Endothelial cell of umbilical vein (primary cell): ENCODE results near the gene STX12. TPM values are rescaled to one million over a fixed set of nuclear protein-coding genes. Genes with fewer than 3 reads are reported as not detected.

Source experiments
- BruUV-seq: library from RNA; stranded (reverse); fragments of 400-500 nt; replicated peaks from 2 replicates; lab custom pipeline; 2021; lab: Mats Ljungman, UMichigan
- CTCF ChIA-PET: fragments of 300-600, 350-600 bp; sonication (Branson Sonifier 250); formaldehyde crosslinking; loops from one replicate; lab custom pipeline; 2021; ENCODE audit warnings: antibody characterized with exemption, inconsistent platforms; lab: Charles Lee
- POLR2A ChIA-PET: fragments of 300-600, 350-600 bp; sonication (Branson Sonifier 250); formaldehyde crosslinking; loops from one replicate; lab custom pipeline; 2021; ENCODE audit warnings: antibody characterized with exemption, inconsistent platforms; lab: Charles Lee
- DNase-seq: peaks from one replicate; pipeline ENCODE4 v3.0.0-alpha.2; 2011; ENCODE audit warnings: low read depth, low spot score
- FAIRE-seq: peaks from 2 replicates; lab custom pipeline; 2011; peaks lifted over from hg19 to GRCh38; lab: Jason Lieb, UNC
- H2AFZ ChIP-seq: 2 replicates; pipeline ENCODE4 v1.6.0; 2012; ENCODE audit warnings: low read depth, low read length, control low read depth, inconsistent platforms
- H3K27ac ChIP-seq: 2 replicates; pipeline ENCODE4 v1.5.1; 2011; ENCODE audit warnings: low read depth, mild to moderate bottlenecking, control low read depth, low read length, moderate library complexity; ENCODE audit not compliant: insufficient read depth
- H3K27me3 ChIP-seq, 2 experiments: 2 replicates each; pipeline versions ENCODE4 v1.6.0 to v1.6.1; 2011; ENCODE audit warnings: low read length in 2 of 2, mixed read lengths in 1 of 2; ENCODE audit not compliant: control insufficient read depth in 2 of 2, insufficient read depth in 2 of 2
- H3K36me3 ChIP-seq, 2 experiments: 2 replicates in 1 of 2; 3 replicates in 1 of 2; pipeline ENCODE4 v1.5.1; 2011; ENCODE audit warnings: low read length in 2 of 2, mild to moderate bottlenecking in 1 of 2, moderate library complexity in 1 of 2; ENCODE audit not compliant: control insufficient read depth in 2 of 2, insufficient read depth in 2 of 2; ENCODE audit errors: extremely low read depth in 1 of 2
- H3K4me1 ChIP-seq: 3 replicates; pipeline ENCODE4 v1.5.1; 2011; ENCODE audit warnings: mild to moderate bottlenecking, low read length; ENCODE audit not compliant: control insufficient read depth, insufficient read depth; ENCODE audit errors: extremely low read depth
- H3K4me2 ChIP-seq: 2 replicates; pipeline ENCODE4 v1.6.1; 2011; ENCODE audit warnings: low read length, control low read depth, mixed read lengths; ENCODE audit not compliant: insufficient read depth
- H3K4me3 ChIP-seq, 3 experiments: fragments of 200-600 bp in 1 of 3; sonication (generic), shearing (Covaris generic) in 1 of 3; replicated peaks in 1 of 3; 2 replicates each; pipeline ENCODE4 v1.5.1; 2011 to 2016; ENCODE audit warnings: control low read depth in 3 of 3, low read length in 3 of 3, mild to moderate bottlenecking in 2 of 3, inconsistent platforms in 1 of 3, low read depth in 1 of 3, moderate library complexity in 1 of 3; ENCODE audit not compliant: insufficient read depth in 1 of 3
- H3K79me2 ChIP-seq: 2 replicates; pipeline ENCODE4 v1.6.0; 2012; ENCODE audit warnings: low read length, inconsistent platforms; ENCODE audit not compliant: control insufficient read depth, insufficient read depth
- H3K9ac ChIP-seq: replicated peaks from 2 replicates; pipeline ENCODE3; 2011; ENCODE audit warnings: low read length, control low read depth; ENCODE audit not compliant: insufficient read depth; ENCODE audit errors: extremely low read depth
- H3K9me1 ChIP-seq: replicated peaks from 3 replicates; pipeline ENCODE4 v1.6.0; 2011; ENCODE audit warnings: mild to moderate bottlenecking, low read length; ENCODE audit not compliant: control insufficient read depth, insufficient read depth; ENCODE audit errors: extremely low read depth
- H3K9me3 ChIP-seq: replicated peaks from 2 replicates; pipeline ENCODE4 v1.5.1; 2012; ENCODE audit warnings: low read length, inconsistent platforms; ENCODE audit not compliant: control insufficient read depth, insufficient read depth
- H4K20me1 ChIP-seq: replicated peaks from 2 replicates; pipeline ENCODE3; 2011; ENCODE audit warnings: mild to moderate bottlenecking, low read length; ENCODE audit not compliant: control insufficient read depth, insufficient read depth; ENCODE audit errors: extremely low read depth
- CTCF ChIP-seq, 2 donors: IDR thresholded peaks; 1 replicate in 1 of 2; 2 replicates in 1 of 2; pipeline ENCODE4 v1.5.1; 2011; ENCODE audit warnings: low read length in 2 of 2, mild to moderate bottlenecking in 2 of 2, moderate library complexity in 2 of 2, control low read depth in 1 of 2, inconsistent platforms in 1 of 2, low read depth in 1 of 2; ENCODE audit not compliant: insufficient read depth in 1 of 2; ENCODE audit errors: extremely low read depth in 1 of 2
- EZH2 ChIP-seq: IDR thresholded peaks from 2 replicates; pipeline ENCODE4 v1.6.1; 2012; ENCODE audit warnings: borderline replicate concordance, low read depth, mild to moderate bottlenecking, moderate library complexity, low read length, inconsistent platforms; ENCODE audit not compliant: severe bottlenecking
- FOS ChIP-seq: IDR thresholded peaks from 2 replicates; pipeline ENCODE4 v1.6.1; 2011; ENCODE audit warnings: mild to moderate bottlenecking, low read length, moderate library complexity, borderline replicate concordance; ENCODE audit not compliant: insufficient read depth
- GATA2 ChIP-seq: IDR thresholded peaks from 2 replicates; pipeline ENCODE4 v1.7.0; 2011; ENCODE audit warnings: low read depth, mild to moderate bottlenecking, moderate library complexity, mixed read lengths, low read length; ENCODE audit not compliant: insufficient read length, insufficient read depth
- JUN ChIP-seq: IDR thresholded peaks from 2 replicates; pipeline ENCODE4 v1.6.1; 2011; ENCODE audit warnings: borderline replicate concordance, low read depth; ENCODE audit not compliant: insufficient read length, insufficient read depth
- MYC ChIP-seq: IDR thresholded peaks from one replicate; pipeline ENCODE4 v1.6.1; 2011; ENCODE audit warnings: mild to moderate bottlenecking, low read depth, low read length
- POLR2A ChIP-seq: IDR thresholded peaks from 2 replicates; pipeline ENCODE4 v1.6.1; 2012; ENCODE audit warnings: low read depth, mild to moderate bottlenecking, control low read depth, low read length
- POLR2AphosphoS5 ChIP-seq: IDR thresholded peaks from 2 replicates; pipeline ENCODE4 v1.6.1; 2012; ENCODE audit warnings: low read depth, mild to moderate bottlenecking, control low read depth, low read length, moderate library complexity; ENCODE audit not compliant: insufficient read depth
- dilution Hi-C: fragments of 300-500 bp; cut with MboI; formaldehyde crosslinking; loops from one replicate; pipeline ENCODE4 v1.15.0; 2019; ENCODE audit warnings: low sequenced_read_pairs; ENCODE audit not compliant: extremely low pct_ligation_motif_present
- intact Hi-C: fragments of 100-400 bp; cut with micrococcal nuclease; formaldehyde crosslinking; loops from one replicate; pipeline ENCODE4 v1.10.0; 2022
- polyA plus RNA-seq, 4 experiments: library from polyadenylated mRNA; depleted of rRNA in 3 of 4; stranded (reverse) in 3 of 4; unstranded in 1 of 4; fragments of >200 nt; gene quantifications; 2 replicates each; pipeline versions ENCODE4 v1.2.1 to v1.2.3, GENCODE V29; 2011 to 2012; ENCODE audit warnings: missing spikeins in 1 of 4
- total RNA-seq: library from RNA; stranded (reverse); gene quantifications from 2 replicates; pipeline ENCODE4 v1.2.3, GENCODE V29; 2021
- TF ChIP-seq, protein P1 (sequence below): IDR thresholded peaks from 2 replicates; pipeline ENCODE4 v1.6.1; 2011; ENCODE audit not compliant: insufficient read depth, insufficient read length

Gene STX12
- total and polyA plus RNA-seq, 2 donors (not counting 3 experiments of a cell fraction or from before 2014, with no cell fraction given) = 28.7 to 90.3 TPM

GRCh38 chr1:27816921-27817630 is 44.1 kb downstream of the STX12 start:
- intact Hi-C loops (no loop called here), dilution Hi-C loops (no loop called here)
- Histone ChIP-seq H3K27me3 (no peaks in the 10 kb centered on the region), H3K36me3 (peaks cover 16 to 23% of the 10 kb centered on the region in 2 experiments), H3K9me3 (no peaks in the 10 kb centered on the region), H3K79me2 (no peaks in the 10 kb centered on the region), H3K9ac (no peak overlapping the region), H3K4me3 (no peak overlapping the region), H2AFZ (no peak overlapping the region), H3K9me1 (no peaks in the 10 kb centered on the region), H3K27ac (no peak overlapping the region), H4K20me1 (peaks cover 2% of the 10 kb centered on the region), H3K4me1 (no peaks in the 10 kb centered on the region), H3K4me2 (no peak overlapping the region)
- TF ChIP-seq MYC (no peak), JUN (no peak), FOS (no peak), CTCF (IDR thresholded peaks at IDR 0.05; ENCODE audit: extremely low read depth in 1 of 2, insufficient read depth in 1 of 2, low read depth in 1 of 2, low read length in 2 of 2) (no peak), EZH2 (no peak), POLR2A (no peak), GATA2 (no peak), POLR2AphosphoS5 (no peak)
- TF ChIP-seq, protein P1, sequence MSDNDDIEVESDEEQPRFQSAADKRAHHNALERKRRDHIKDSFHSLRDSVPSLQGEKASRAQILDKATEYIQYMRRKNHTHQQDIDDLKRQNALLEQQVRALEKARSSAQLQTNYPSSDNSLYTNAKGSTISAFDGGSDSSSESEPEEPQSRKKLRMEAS = no peak
- DNase-seq (no peak), FAIRE-seq (no peak)
- ChIA-PET CTCF (interaction anchor here (0.6 kb wide), 1 partner anchor 846 kb away, joined by 3 read pairs; no protein-coding TSS in a partner anchor), POLR2A (interaction anchor here (0.6 kb wide), 1 partner anchor 165 kb away, joined by 4 read pairs; no protein-coding TSS in a partner anchor)
- BruUV-seq = no TSS peak
